ENCODE data around the gene MPZ. TPM values are rescaled to one million over a fixed set of nuclear protein-coding genes. Genes with fewer than 3 reads are reported as not detected.
"Not testable (repeated sequence)": the region's sequence is repeated elsewhere in the genome, so short reads cannot be mapped to it uniquely, and the experiment has no call there.

The MPZ gene
- total RNA-seq, 1 experiment from 2014 or later, result not detected

GRCh38 chr1:161255955-161256520 lies 53.7 kb downstream of the MPZ start:
- ATAC-seq; H3K27ac ChIP-seq (ENCODE audit: low read length); POLR2A ChIA-PET; intact Hi-C loops (cut with micrococcal nuclease; ENCODE audit: unreplicated experiment); H3K4me3 ChIP-seq (ENCODE audit: low read depth in 2 of 2, low read length in 2 of 2); H3K36me3 ChIP-seq (ENCODE audit: control insufficient read depth, insufficient read depth, low read length); CTCF ChIA-PET; H3K4me1 ChIP-seq (ENCODE audit: control insufficient read depth, insufficient read depth, low read length); in situ Hi-C loops (cut with HindIII; ENCODE audit: low pct_unique_long_range_greater_than_20kb, low sequenced_read_pairs); DNase-seq (ENCODE audit: low read depth, low spot score); H3K9me3 ChIP-seq (ENCODE audit: control insufficient read depth, insufficient read depth, low read depth, low read length); BruUV-seq (replicated peaks): not testable (repeated sequence)
- peaks cover 18% of the 10 kb centered on the region for H3K27me3 ChIP-seq (ENCODE audit: control insufficient read depth, insufficient read depth, low read length)

GRCh38 chr1:161255302-161255701 lies 54.5 kb downstream of the MPZ start:
- BruUV-seq (replicated peaks); CTCF ChIA-PET; intact Hi-C loops (cut with micrococcal nuclease; ENCODE audit: unreplicated experiment); H3K4me3 ChIP-seq (ENCODE audit: low read depth in 2 of 2, low read length in 2 of 2); H3K27ac ChIP-seq (ENCODE audit: low read length); H3K9me3 ChIP-seq (ENCODE audit: control insufficient read depth, insufficient read depth, low read depth, low read length); H3K36me3 ChIP-seq (ENCODE audit: control insufficient read depth, insufficient read depth, low read length); DNase-seq (ENCODE audit: low read depth, low spot score); H3K4me1 ChIP-seq (ENCODE audit: control insufficient read depth, insufficient read depth, low read length); ATAC-seq; in situ Hi-C loops (cut with HindIII; ENCODE audit: low pct_unique_long_range_greater_than_20kb, low sequenced_read_pairs); POLR2A ChIA-PET: not testable (repeated sequence)
- peaks cover 11% of the 10 kb centered on the region for H3K27me3 ChIP-seq (ENCODE audit: control insufficient read depth, insufficient read depth, low read length)

Other genes starting within 250 kb of the MPZ start
- gene ARHGAP30, start 240.1 kb downstream of the MPZ start, total RNA-seq (2021; ENCODE audit: unreplicated experiment), result 0.36 TPM
- not detected for gene NECTIN4, start 220.4 kb downstream of the MPZ start, total RNA-seq (2021; ENCODE audit: unreplicated experiment)
- gene KLHDC9, start 211.6 kb downstream of the MPZ start, total RNA-seq (2021; ENCODE audit: unreplicated experiment), result 7.6 TPM
- 98.6 TPM for gene PFDN2, start 191.9 kb downstream of the MPZ start, total RNA-seq (2021; ENCODE audit: unreplicated experiment)
- 31.3 TPM for gene NIT1, start 191.9 kb downstream of the MPZ start, total RNA-seq (2021; ENCODE audit: unreplicated experiment)
- gene DEDD, start 177.3 kb downstream of the MPZ start, total RNA-seq (2021; ENCODE audit: unreplicated experiment), result 42.5 TPM
- 127 TPM for gene UFC1, start 156.0 kb downstream of the MPZ start, total RNA-seq (2021; ENCODE audit: unreplicated experiment)
- 41.9 TPM for gene USP21, start 150.5 kb downstream of the MPZ start, total RNA-seq (2021; ENCODE audit: unreplicated experiment)
- gene PPOX, start 143.5 kb downstream of the MPZ start, total RNA-seq (2021; ENCODE audit: unreplicated experiment), result 20.6 TPM
- gene B4GALT3, start 132.5 kb downstream of the MPZ start, total RNA-seq (2021; ENCODE audit: unreplicated experiment), result 28.6 TPM
- 0.26 TPM for gene ADAMTS4, start 110.9 kb downstream of the MPZ start, total RNA-seq (2021; ENCODE audit: unreplicated experiment)
- gene NDUFS2, start 107.6 kb downstream of the MPZ start, total RNA-seq (2021; ENCODE audit: unreplicated experiment), result 94.9 TPM
- gene FCER1G, start 94.7 kb downstream of the MPZ start, total RNA-seq (2021; ENCODE audit: unreplicated experiment), result 0.77 TPM
- gene APOA2, start 86.3 kb downstream of the MPZ start, total RNA-seq (2021; ENCODE audit: unreplicated experiment), result 1.4 TPM
- gene TOMM40L, start 83.9 kb downstream of the MPZ start, total RNA-seq (2021; ENCODE audit: unreplicated experiment), result 9.2 TPM
- not detected for gene NR1I3, start 71.8 kb downstream of the MPZ start, total RNA-seq (2021; ENCODE audit: unreplicated experiment)
- not detected for gene PCP4L1, start 51.2 kb downstream of the MPZ start, total RNA-seq (2021; ENCODE audit: unreplicated experiment)
- 221 TPM for gene SDHC, start 4.4 kb upstream of the MPZ start, total RNA-seq (2021; ENCODE audit: unreplicated experiment)
- gene CFAP126, start 57.9 kb upstream of the MPZ start, total RNA-seq (2021; ENCODE audit: unreplicated experiment), result not detected
- 0.28 TPM for gene FCGR2A, start 195.5 kb upstream of the MPZ start, total RNA-seq (2021; ENCODE audit: unreplicated experiment)
- gene HSPA6, start 214.6 kb upstream of the MPZ start, total RNA-seq (2021; ENCODE audit: unreplicated experiment), result 0.44 TPM
- 0.13 TPM for gene FCGR3A, start 239.8 kb upstream of the MPZ start, total RNA-seq (2021; ENCODE audit: unreplicated experiment)

Data from Panc1 (cell line).